ENCODE measurements around the gene SLC12A8.

GRCh38 chr3:125128861-125129501 lies 83.6 kb downstream of the SLC12A8 start:
- TF ChIP-seq CTCF (conservative IDR thresholded peaks at IDR 0.05; ENCODE audit: low read length) (no peak), EZH2phosphoT487 (IDR thresholded peaks at IDR 0.05; ENCODE audit: borderline replicate concordance) (no peak)

All from Loucy (cell line).